ENCODE measurements around the gene GNB1.

GRCh38 chr1:1758059-1758621, 132.7 kb downstream of the GNB1 start:
- no peak for TF ChIP-seq CTCF (IDR thresholded peaks at IDR 0.05)
- TF ChIP-seq POLR2A (IDR thresholded peaks at IDR 0.05), result no peak
- no peak for TF ChIP-seq POLR2AphosphoS5 (IDR thresholded peaks at IDR 0.05; ENCODE audit: insufficient read depth in 1 of 2, low read depth in 1 of 2)

All from vagina (tissue), 2 donors.